Medulla oblongata (tissue), 1 donor: ENCODE results near the gene SIGMAR1.

ENCODE experiments used
- DNase-seq: peaks from one replicate; pipeline ENCODE4 v3.0.0-alpha.2; 2015; ENCODE audit errors: extremely low spot score

SIGMAR1 gene

GRCh38 chr9:34603610-34604231, 33.9 kb downstream of the SIGMAR1 start:
- peak; percentile 92 for DNase-seq

GRCh38 chr9:34601937-34602573, 35.5 kb downstream of the SIGMAR1 start:
- no peak for DNase-seq

GRCh38 chr9:34600908-34601307, 36.7 kb downstream of the SIGMAR1 start:
- DNase-seq: no peak

GRCh38 chr9:34599546-34599945, 38.0 kb downstream of the SIGMAR1 start:
- no peak for DNase-seq

- no peak for DNase-seq
Observed at GRCh38 chr9:34594177-34594576, 43.4 kb downstream of the SIGMAR1 start.

GRCh38 chr9:34592895-34593601, 44.5 kb downstream of the SIGMAR1 start:
- DNase-seq: peak; percentile 76

GRCh38 chr9:34591917-34592866, 45.4 kb downstream of the SIGMAR1 start:
- DNase-seq: peak; percentile 30

GRCh38 chr9:34591248-34591916, 46.2 kb downstream of the SIGMAR1 start:
- DNase-seq: peak; percentile 86

GRCh38 chr9:34590381-34591247, 47.0 kb downstream of the SIGMAR1 start:
- no peak for DNase-seq

GRCh38 chr9:34589636-34590380, 47.8 kb downstream of the SIGMAR1 start, which contains the start of gene CNTFR:
Gene CNTFR (minus strand): TSS chr9:34589724. CDS start chr9:34568981, 20,743 bp downstream.
- DNase-seq: peak; percentile 76

- no peak for DNase-seq
Observed at GRCh38 chr9:34588671-34589635, 48.6 kb downstream of the SIGMAR1 start.

GRCh38 chr9:34587271-34587670, 50.3 kb downstream of the SIGMAR1 start:
- DNase-seq: no peak

GRCh38 chr9:34585946-34586669, 51.5 kb downstream of the SIGMAR1 start:
- no peak for DNase-seq

GRCh38 chr9:34584970-34585369, 52.6 kb downstream of the SIGMAR1 start:
- DNase-seq: no peak
